K562 (cell line): ENCODE results near the gene GATA6. TPM values are rescaled to one million over a fixed set of nuclear protein-coding genes. Genes with fewer than 3 reads are reported as not detected.

Experiments used
- ARID2 ChIP-seq: fragments of 450-650 bp; IDR thresholded peaks from 2 replicates; pipeline ENCODE4 v1.6.1; 2017; ENCODE audit warnings: antibody characterized with exemption, mild to moderate bottlenecking
- CTBP1 ChIP-seq: fragments of 450-650 bp; IDR thresholded peaks from 2 replicates; pipeline ENCODE4 v1.6.1; 2016; ENCODE audit warnings: borderline replicate concordance
- E2F6 ChIP-seq, 2 experiments: IDR thresholded peaks; 2 replicates each; pipeline ENCODE4 v1.6.1; 2011; ENCODE audit warnings: borderline replicate concordance in 1 of 2, control low read depth in 1 of 2, low read depth in 1 of 2, low read length in 1 of 2, mild to moderate bottlenecking in 1 of 2, mixed read lengths in 1 of 2, moderate library complexity in 1 of 2; ENCODE audit not compliant: insufficient read depth in 1 of 2, insufficient read length in 1 of 2, poor library complexity in 1 of 2, severe bottlenecking in 1 of 2; ENCODE audit errors: extremely low read depth in 1 of 2
- FIP1L1 ChIP-seq: fragments of 200-400 bp; formaldehyde crosslinking; IDR thresholded peaks from 2 replicates; pipeline ENCODE4 v1.6.1; 2018; ENCODE audit warnings: mild to moderate bottlenecking, low read depth, low read length; ENCODE audit not compliant: poor library complexity, severe bottlenecking
- GATA2 ChIP-seq: sonication (generic); formaldehyde crosslinking; IDR thresholded peaks from 2 replicates; pipeline ENCODE4 v1.4.0; 2020; ENCODE audit warnings: mild to moderate bottlenecking, missing genetic modification reagents
- GTF3C2 ChIP-seq: IDR thresholded peaks from 3 replicates; pipeline ENCODE4 v1.6.1; 2011; ENCODE audit warnings: borderline replicate concordance, mild to moderate bottlenecking, moderate library complexity; ENCODE audit not compliant: insufficient read length; ENCODE audit errors: extremely low read depth
- HDAC8 ChIP-seq: fragments of 450-650 bp; IDR thresholded peaks from 2 replicates; pipeline ENCODE4 v1.6.1; 2016; ENCODE audit warnings: mild to moderate bottlenecking, missing genetic modification characterization, moderate library complexity, missing compliant biosample characterization
- MTA3 ChIP-seq: fragments of 450-650 bp; formaldehyde crosslinking; IDR thresholded peaks from 2 replicates; pipeline ENCODE4 v1.6.1; 2017; ENCODE audit warnings: mild to moderate bottlenecking, borderline replicate concordance
- MYBL2 ChIP-seq, 2 experiments: fragments of 450-650 bp in 1 of 2; sonication (generic) in 1 of 2; formaldehyde crosslinking in 1 of 2; IDR thresholded peaks; 2 replicates each; pipeline versions ENCODE4 v1.6.1 to v1.8.1; 2017 to 2022; ENCODE audit warnings: borderline replicate concordance in 1 of 2, inconsistent platforms in 1 of 2, low read depth in 1 of 2, mild to moderate bottlenecking in 1 of 2, missing genetic modification reagents in 1 of 2, moderate library complexity in 1 of 2
- NRF1 ChIP-seq, 2 experiments: fragments of 450-650 bp; IDR thresholded peaks in 1 of 2; conservative IDR thresholded peaks in 1 of 2; 2 replicates each; pipeline ENCODE4 v1.6.1; 2014; ENCODE audit warnings: mild to moderate bottlenecking in 2 of 2
- POLR2G ChIP-seq: fragments of 200-400 bp; formaldehyde crosslinking; IDR thresholded peaks from 2 replicates; pipeline ENCODE4 v1.6.1; 2017; ENCODE audit warnings: low read depth, mild to moderate bottlenecking, antibody characterized with exemption, low read length, moderate library complexity
- RB1 ChIP-seq: fragments of 450-650 bp; IDR thresholded peaks from 2 replicates; pipeline ENCODE4 v1.6.1; 2017; ENCODE audit warnings: low read depth, mild to moderate bottlenecking
- ZFX ChIP-seq: sonication (generic); formaldehyde crosslinking; IDR thresholded peaks from 2 replicates; pipeline ENCODE4 v1.8.0; 2022; ENCODE audit warnings: mild to moderate bottlenecking, missing genetic modification reagents, moderate library complexity
- ZNF347 ChIP-seq: fragments of 450-650 bp; formaldehyde crosslinking; IDR thresholded peaks from 2 replicates; pipeline ENCODE4 v1.4.0; 2020; ENCODE audit warnings: low read depth, mild to moderate bottlenecking, moderate library complexity
- ZNF431 ChIP-seq: sonication (generic); formaldehyde crosslinking; IDR thresholded peaks from 2 replicates; pipeline ENCODE4 v1.8.0; 2022; ENCODE audit warnings: mild to moderate bottlenecking, missing genetic modification reagents
- polyA plus RNA-seq, 8 experiments: library from polyadenylated mRNA; depleted of rRNA in 4 of 8; stranded (reverse) in 5 of 8; unstranded in 3 of 8; fragments of >200 nt; fragmentation: Nextera tagmentation in 2 of 8; fragmentation: Illumina TruSeq in 1 of 8; extraction: Ambion mirVana in 2 of 8; extraction: Trizol in 1 of 8; gene quantifications; 2 replicates each; pipeline versions ENCODE4 v1.2.1 to v1.2.3, GENCODE V29; 2011 to 2014; ENCODE audit warnings: inconsistent platforms in 1 of 8, missing spikeins in 1 of 8
- total RNA-seq, 7 experiments: library from RNA; depleted of rRNA in 6 of 7; stranded (reverse); fragments of >200 nt in 6 of 7; fragmentation: Illumina TruSeq in 2 of 7; extraction: Trizol in 2 of 7; gene quantifications; 2 replicates each; pipeline versions ENCODE4 v1.2.1 to v1.2.3, GENCODE V29; 2011 to 2021; ENCODE audit warnings: low replicate concordance in 1 of 7
- TF ChIP-seq, protein P1 (sequence below): sonication (generic); formaldehyde crosslinking; IDR thresholded peaks from 2 replicates; pipeline ENCODE4 v1.8.0; 2022; ENCODE audit warnings: missing genetic modification reagents, mild to moderate bottlenecking, moderate library complexity, borderline replicate concordance
- TF ChIP-seq, protein P2 (sequence below), 3 experiments: IDR thresholded peaks in 2 of 3; conservative IDR thresholded peaks in 1 of 3; 2 replicates each; pipeline ENCODE4 v1.5.1; 2011 to 2012; ENCODE audit warnings: low read length in 3 of 3, mild to moderate bottlenecking in 3 of 3, control low read depth in 2 of 3, improper control_type of control experiment in 1 of 3, inconsistent platforms in 1 of 3, low read depth in 1 of 3, mixed read lengths in 1 of 3, moderate library complexity in 1 of 3; ENCODE audit not compliant: insufficient read depth in 2 of 3

Gene GATA6
- total and polyA plus RNA-seq, 9 of the 15 experiments (the other 6 are each of a cell fraction or from before 2014, with no cell fraction given), result 0.01 to 0.24 (median 0.16) TPM; not detected in 5

DNA sequence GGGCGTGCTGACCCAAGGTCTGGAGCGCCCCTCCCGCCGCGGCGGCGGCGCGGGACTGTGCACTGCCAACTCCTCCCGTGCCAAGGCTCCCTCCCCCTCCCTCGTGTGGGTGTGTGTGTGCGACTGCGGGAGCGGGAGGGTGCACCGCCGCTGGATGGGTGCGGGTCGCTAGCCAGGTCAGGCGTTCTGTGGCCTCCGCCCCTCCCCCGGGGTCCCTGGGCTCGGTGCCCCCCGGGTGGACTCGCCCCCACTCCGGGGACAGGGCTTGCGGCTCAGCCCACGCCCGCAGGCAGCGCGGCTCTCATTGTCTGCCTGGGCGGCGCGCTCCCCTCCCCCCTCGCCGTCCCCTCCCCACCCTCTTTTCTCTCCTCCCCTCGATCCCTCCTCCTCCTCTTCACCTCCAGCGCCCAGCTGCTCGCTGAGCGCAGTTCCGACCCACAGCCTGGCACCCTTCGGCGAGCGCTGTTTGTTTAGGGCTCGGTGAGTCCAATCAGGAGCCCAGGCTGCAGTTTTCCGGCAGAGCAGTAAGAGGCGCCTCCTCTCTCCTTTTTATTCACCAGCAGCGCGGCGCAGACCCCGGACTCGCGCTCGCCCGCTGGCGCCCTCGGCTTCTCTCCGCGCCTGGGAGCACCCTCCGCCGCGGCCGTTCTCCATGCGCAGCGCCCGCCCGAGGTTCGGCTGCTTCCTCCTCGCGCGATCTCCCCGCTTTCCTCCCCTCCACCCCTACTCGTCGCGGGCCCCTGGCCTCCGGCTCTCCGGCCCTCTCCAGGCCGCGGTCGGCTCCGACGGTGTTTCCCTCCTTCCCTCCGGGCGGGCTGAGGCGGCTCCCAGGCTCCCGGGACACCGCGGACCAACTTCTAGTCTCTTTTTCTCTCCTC lies at the start of gene GATA6 (continued):
- peak; percentile 68 for TF ChIP-seq FIP1L1
- TF ChIP-seq NRF1 (conservative IDR thresholded peaks at IDR 0.05 in 1 of 2, IDR thresholded peaks at IDR 0.05 in 1 of 2), result peak; percentile 57 to 68; a peak in 3 of 4 replicates
- TF ChIP-seq ZNF431 (CRISPR knock-in tag), result peak; percentile 31; the same call in 1 of the 2 replicates
- TF ChIP-seq GATA2 (CRISPR knock-in tag), result peak; percentile 53
- peak; percentile 28 to 79 for TF ChIP-seq E2F6 (IDR thresholded peaks at IDR 0.05; ENCODE audit: borderline replicate concordance in 1 of 2, extremely low read depth in 1 of 2, insufficient read depth in 1 of 2, insufficient read length in 1 of 2, low read depth in 1 of 2, low read length in 1 of 2, poor library complexity in 1 of 2, severe bottlenecking in 1 of 2)
- TF ChIP-seq, protein P1, sequence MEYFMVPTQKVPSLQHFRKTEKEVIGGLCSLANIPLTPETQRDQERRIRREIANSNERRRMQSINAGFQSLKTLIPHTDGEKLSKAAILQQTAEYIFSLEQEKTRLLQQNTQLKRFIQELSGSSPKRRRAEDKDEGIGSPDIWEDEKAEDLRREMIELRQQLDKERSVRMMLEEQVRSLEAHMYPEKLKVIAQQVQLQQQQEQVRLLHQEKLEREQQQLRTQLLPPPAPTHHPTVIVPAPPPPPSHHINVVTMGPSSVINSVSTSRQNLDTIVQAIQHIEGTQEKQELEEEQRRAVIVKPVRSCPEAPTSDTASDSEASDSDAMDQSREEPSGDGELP, result peak; percentile 57; the same call in 1 of the 2 replicates
- peak; percentile 61 for TF ChIP-seq POLR2G
- TF ChIP-seq ZNF347, result no peak
- 0 out of 2 replicates have a peak, but pooled peaks have one; percentile 21 for TF ChIP-seq MTA3
- TF ChIP-seq MYBL2 (IDR thresholded peaks at IDR 0.05; ENCODE audit: low read depth), result no peak
- TF ChIP-seq MYBL2 (CRISPR knock-in tag; IDR thresholded peaks at IDR 0.05; ENCODE audit: borderline replicate concordance), result no peak
- TF ChIP-seq, protein P2, sequence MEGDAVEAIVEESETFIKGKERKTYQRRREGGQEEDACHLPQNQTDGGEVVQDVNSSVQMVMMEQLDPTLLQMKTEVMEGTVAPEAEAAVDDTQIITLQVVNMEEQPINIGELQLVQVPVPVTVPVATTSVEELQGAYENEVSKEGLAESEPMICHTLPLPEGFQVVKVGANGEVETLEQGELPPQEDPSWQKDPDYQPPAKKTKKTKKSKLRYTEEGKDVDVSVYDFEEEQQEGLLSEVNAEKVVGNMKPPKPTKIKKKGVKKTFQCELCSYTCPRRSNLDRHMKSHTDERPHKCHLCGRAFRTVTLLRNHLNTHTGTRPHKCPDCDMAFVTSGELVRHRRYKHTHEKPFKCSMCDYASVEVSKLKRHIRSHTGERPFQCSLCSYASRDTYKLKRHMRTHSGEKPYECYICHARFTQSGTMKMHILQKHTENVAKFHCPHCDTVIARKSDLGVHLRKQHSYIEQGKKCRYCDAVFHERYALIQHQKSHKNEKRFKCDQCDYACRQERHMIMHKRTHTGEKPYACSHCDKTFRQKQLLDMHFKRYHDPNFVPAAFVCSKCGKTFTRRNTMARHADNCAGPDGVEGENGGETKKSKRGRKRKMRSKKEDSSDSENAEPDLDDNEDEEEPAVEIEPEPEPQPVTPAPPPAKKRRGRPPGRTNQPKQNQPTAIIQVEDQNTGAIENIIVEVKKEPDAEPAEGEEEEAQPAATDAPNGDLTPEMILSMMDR (IDR thresholded peaks at IDR 0.05 in 2 of 3, conservative IDR thresholded peaks at IDR 0.05 in 1 of 3; ENCODE audit: insufficient read depth in 2 of 3, low read depth in 1 of 3, low read length in 3 of 3), result peak; percentile 54 to 79 (median 63)
- peak; percentile 41; the same call in 1 of the 2 replicates for TF ChIP-seq CTBP1
- TF ChIP-seq RB1, result peak; percentile 55; the same call in 1 of the 2 replicates
- TF ChIP-seq GTF3C2, result no peak
- no peak for TF ChIP-seq HDAC8
- TF ChIP-seq ARID2, result no peak
- TF ChIP-seq ZFX (CRISPR knock-in tag), result peak; percentile 45
